OCI-LY7 (cell line): Measurements from ENCODE around the gene MBTPS1. TPM values are rescaled to one million over a fixed set of nuclear protein-coding genes. Genes with fewer than 3 reads are reported as not detected.

Source experiments
- BruUV-seq: library from RNA; stranded (reverse); fragments of 400-500 nt; replicated peaks from 2 replicates; lab custom pipeline; 2021; lab: Mats Ljungman, UMichigan
- CTCF ChIA-PET: fragments of 300-600 bp; sonication (Branson Sonifier 250); formaldehyde crosslinking; loops from one replicate; lab custom pipeline; 2022; ENCODE audit warnings: antibody characterized with exemption; ENCODE audit not compliant: unreplicated experiment; lab: Charles Lee
- POLR2A ChIA-PET: fragments of 300-600 bp; sonication (Branson Sonifier 250); formaldehyde crosslinking; loops from one replicate; lab custom pipeline; 2022; ENCODE audit warnings: antibody characterized with exemption; lab: Charles Lee
- DNase-seq: peaks from one replicate; pipeline ENCODE4 v3.0.0-alpha.2; 2015; ENCODE audit warnings: low spot score
- H2AFZ ChIP-seq: fragments of 200-600 bp; sonication (generic), shearing (Covaris generic); 2 replicates; pipeline ENCODE4 v1.6.1; 2014; ENCODE audit warnings: mild to moderate bottlenecking, antibody characterized with exemption, low read length, moderate library complexity
- H3K27ac ChIP-seq: fragments of 200-600 bp; sonication (generic); 2 replicates; pipeline ENCODE4 v1.5.1; 2014; ENCODE audit warnings: mixed run types, low read depth, mild to moderate bottlenecking, moderate library complexity, low read length, inconsistent platforms; ENCODE audit not compliant: poor library complexity, severe bottlenecking
- H3K36me3 ChIP-seq: fragments of 200-600 bp; sonication (generic); 2 replicates; pipeline ENCODE4 v1.6.1; 2014; ENCODE audit warnings: mild to moderate bottlenecking, antibody characterized with exemption, low read length, moderate library complexity, mixed read lengths; ENCODE audit not compliant: insufficient read depth
- H3K4me1 ChIP-seq: fragments of 200-600 bp; sonication (generic); 2 replicates; pipeline ENCODE4 v1.5.1; 2014; ENCODE audit warnings: mild to moderate bottlenecking, low read length; ENCODE audit not compliant: insufficient read depth, poor library complexity, severe bottlenecking
- H3K4me2 ChIP-seq: fragments of 200-600 bp; sonication (generic); 2 replicates; pipeline ENCODE4 v1.6.1; 2014; ENCODE audit warnings: mild to moderate bottlenecking, low read length
- H3K4me3 ChIP-seq: fragments of 200-600 bp; sonication (generic); 2 replicates; pipeline ENCODE4 v1.5.1; 2014; ENCODE audit warnings: mild to moderate bottlenecking, low read depth, low read length; ENCODE audit not compliant: poor library complexity, severe bottlenecking
- H3K79me2 ChIP-seq: fragments of 200-600 bp; sonication (generic); 2 replicates; pipeline ENCODE4 v1.6.1; 2016; ENCODE audit warnings: low read depth, mild to moderate bottlenecking, low read length, moderate library complexity, mixed read lengths; ENCODE audit not compliant: insufficient read depth
- H3K9me2 ChIP-seq: fragments of 200-600 bp; sonication (generic); 2 replicates; pipeline ENCODE4 v1.6.1; 2016; ENCODE audit warnings: mild to moderate bottlenecking, low read length, mixed read lengths; ENCODE audit not compliant: insufficient read depth
- H3K9me3 ChIP-seq: fragments of 200-600 bp; sonication (generic); 2 replicates; pipeline ENCODE4 v1.6.1; 2014; ENCODE audit warnings: mild to moderate bottlenecking, mixed run types, low read length, mixed read lengths
- H4K20me1 ChIP-seq: fragments of 200-600 bp; sonication (generic); 2 replicates; pipeline ENCODE4 v1.6.1; 2014; ENCODE audit warnings: mild to moderate bottlenecking, antibody characterized with exemption, low read length, moderate library complexity, mixed read lengths; ENCODE audit not compliant: insufficient read depth
- EZH2phosphoT487 ChIP-seq: fragments of 200-600 bp; sonication (generic); IDR thresholded peaks from 2 replicates; pipeline ENCODE4 v1.6.1; 2018; ENCODE audit warnings: low read depth, borderline replicate concordance, mild to moderate bottlenecking, mixed run types, antibody characterized with exemption, low read length, moderate library complexity, mixed read lengths
- intact Hi-C: fragments of 100-400 bp; cut with micrococcal nuclease; formaldehyde crosslinking; loops from one replicate; pipeline ENCODE4 v1.10.0; 2022; ENCODE audit not compliant: unreplicated experiment
- total RNA-seq, 2 experiments: library from RNA; depleted of rRNA in 1 of 2; stranded (reverse); fragments of >200 nt in 1 of 2; shearing (Covaris generic) in 1 of 2; gene quantifications; 2 replicates each; pipeline ENCODE4 v1.2.3, GENCODE V29; 2014 to 2022
- TF ChIP-seq, protein P1 (sequence below): fragments of 200-600 bp; sonication (generic); conservative IDR thresholded peaks from 2 replicates; pipeline ENCODE4 v1.5.1; 2014; ENCODE audit warnings: mild to moderate bottlenecking, antibody characterized with exemption, low read length, moderate library complexity, mixed read lengths

Gene MBTPS1
- total RNA-seq, 2 experiments from 2014 or later, result 49.6 to 65.2 TPM

DNA sequence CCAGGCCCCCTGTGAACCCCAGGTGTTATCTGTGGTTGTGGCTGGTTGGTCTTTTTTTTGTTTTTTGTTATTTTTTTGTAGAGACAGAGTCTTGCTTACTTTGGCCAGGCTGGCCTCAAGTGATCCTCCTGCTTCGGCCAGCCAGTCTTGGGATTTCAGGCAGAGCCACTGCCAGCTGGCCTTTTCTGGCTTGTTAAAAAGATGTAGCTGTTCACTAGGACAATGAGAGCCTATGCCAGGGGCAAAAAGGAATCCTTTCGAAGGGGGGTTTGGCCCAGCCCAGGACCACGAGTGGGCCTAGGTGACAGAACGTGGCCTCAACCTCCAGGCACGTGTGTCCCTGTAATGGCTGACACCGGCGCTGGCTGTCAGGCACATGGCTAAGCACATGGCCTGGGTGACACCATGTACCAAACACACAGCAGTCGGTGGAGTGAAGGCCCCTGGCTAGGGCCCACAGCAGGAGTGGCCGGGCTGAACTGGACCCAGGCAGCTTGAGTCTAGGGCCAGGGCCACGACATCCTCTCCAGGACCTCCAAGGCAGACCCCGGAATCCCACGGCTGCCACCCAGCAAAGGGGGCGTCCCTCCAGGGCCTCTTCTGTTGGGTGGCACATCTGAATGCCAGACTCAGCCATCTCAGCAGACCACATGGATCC is 67.2 kb downstream of the MBTPS1 start:
- H3K4me3 ChIP-seq, result no peak overlapping the region
- TF ChIP-seq EZH2phosphoT487, result no peak
- TF ChIP-seq, protein P1, sequence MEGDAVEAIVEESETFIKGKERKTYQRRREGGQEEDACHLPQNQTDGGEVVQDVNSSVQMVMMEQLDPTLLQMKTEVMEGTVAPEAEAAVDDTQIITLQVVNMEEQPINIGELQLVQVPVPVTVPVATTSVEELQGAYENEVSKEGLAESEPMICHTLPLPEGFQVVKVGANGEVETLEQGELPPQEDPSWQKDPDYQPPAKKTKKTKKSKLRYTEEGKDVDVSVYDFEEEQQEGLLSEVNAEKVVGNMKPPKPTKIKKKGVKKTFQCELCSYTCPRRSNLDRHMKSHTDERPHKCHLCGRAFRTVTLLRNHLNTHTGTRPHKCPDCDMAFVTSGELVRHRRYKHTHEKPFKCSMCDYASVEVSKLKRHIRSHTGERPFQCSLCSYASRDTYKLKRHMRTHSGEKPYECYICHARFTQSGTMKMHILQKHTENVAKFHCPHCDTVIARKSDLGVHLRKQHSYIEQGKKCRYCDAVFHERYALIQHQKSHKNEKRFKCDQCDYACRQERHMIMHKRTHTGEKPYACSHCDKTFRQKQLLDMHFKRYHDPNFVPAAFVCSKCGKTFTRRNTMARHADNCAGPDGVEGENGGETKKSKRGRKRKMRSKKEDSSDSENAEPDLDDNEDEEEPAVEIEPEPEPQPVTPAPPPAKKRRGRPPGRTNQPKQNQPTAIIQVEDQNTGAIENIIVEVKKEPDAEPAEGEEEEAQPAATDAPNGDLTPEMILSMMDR, result no peak
- no peaks in the 10 kb centered on the region for H4K20me1 ChIP-seq
- no peak overlapping the region for H2AFZ ChIP-seq
- no peak overlapping the region for H3K4me2 ChIP-seq
- no TSS peak for BruUV-seq
- no peak for DNase-seq
- H3K36me3 ChIP-seq, result peaks cover 26% of the 10 kb centered on the region
- intact Hi-C loops, result no loop called here
- H3K79me2 ChIP-seq, result no peaks in the 10 kb centered on the region
- ChIA-PET POLR2A (no interaction called here), CTCF (no interaction called here)
- H3K4me1 ChIP-seq, result no peaks in the 10 kb centered on the region
- H3K9me3 ChIP-seq, result no peaks in the 10 kb centered on the region
- H3K27ac ChIP-seq, result no peak overlapping the region
- H3K9me2 ChIP-seq, result no peaks in the 10 kb centered on the region

DNA sequence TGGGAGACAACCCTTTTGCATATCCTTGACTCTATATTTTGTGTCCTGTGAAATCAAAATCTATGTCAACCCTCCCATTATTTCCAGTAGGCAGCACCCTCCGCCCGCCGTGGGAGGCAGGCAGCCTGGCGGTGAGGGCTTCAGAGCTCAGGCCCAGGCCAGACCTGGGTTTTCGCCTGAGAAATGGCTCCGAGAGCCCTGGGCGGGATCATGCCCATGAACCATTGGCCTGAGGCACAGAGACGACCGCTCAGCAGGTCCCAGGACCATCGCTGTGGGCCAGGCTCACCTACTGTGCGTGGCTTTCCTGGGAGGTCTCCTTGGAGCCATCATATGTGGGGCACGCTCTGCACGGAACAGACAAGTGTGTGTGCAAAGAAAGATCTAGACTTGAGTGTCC is 67.9 kb downstream of the MBTPS1 start:
- Histone ChIP-seq H3K79me2 (no peaks in the 10 kb centered on the region), H3K4me1 (no peaks in the 10 kb centered on the region), H3K27ac (no peak overlapping the region), H3K36me3 (peaks cover 20% of the 10 kb centered on the region), H3K9me2 (no peaks in the 10 kb centered on the region), H3K4me2 (no peak overlapping the region), H3K9me3 (no peaks in the 10 kb centered on the region), H4K20me1 (no peaks in the 10 kb centered on the region), H3K4me3 (no peak overlapping the region), H2AFZ (no peak overlapping the region)
- POLR2A ChIA-PET, result no interaction called here
- CTCF ChIA-PET, result no interaction called here
- BruUV-seq, result no TSS peak
- intact Hi-C loops, result no loop called here
- TF ChIP-seq, protein P1, result no peak
- no peak for TF ChIP-seq EZH2phosphoT487
- DNase-seq, result no peak

DNA sequence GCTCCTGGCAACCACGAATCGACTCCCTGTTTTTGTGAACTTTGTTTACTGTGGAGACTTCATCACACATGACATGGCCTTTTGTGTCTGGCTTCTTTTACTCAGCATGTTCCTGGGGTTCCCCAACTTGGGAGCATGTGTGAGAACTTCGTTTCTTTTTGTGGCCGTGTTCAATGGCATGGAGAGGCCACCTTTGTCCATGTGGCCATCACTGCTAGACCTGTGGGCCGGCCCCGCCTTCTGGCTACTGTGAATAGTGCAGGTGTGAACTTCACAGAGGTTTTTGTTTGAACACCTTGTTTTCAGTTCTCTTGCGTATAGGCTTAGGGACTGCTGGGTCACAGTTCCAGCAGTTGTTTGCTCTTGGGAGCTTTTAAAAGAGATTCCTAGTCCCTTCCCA is 68.5 kb downstream of the MBTPS1 start:
- no peak overlapping the region for H3K27ac ChIP-seq
- H3K4me2 ChIP-seq, result no peak overlapping the region
- BruUV-seq, result TSS peak; percentile 47
- DNase-seq, result no peak
- H3K4me3 ChIP-seq, result no peak overlapping the region
- intact Hi-C loops, result no loop called here
- ChIA-PET CTCF (no interaction called here), POLR2A (no interaction called here)
- no peak overlapping the region for H2AFZ ChIP-seq
- H3K9me3 ChIP-seq, result no peaks in the 10 kb centered on the region
- H3K36me3 ChIP-seq, result peaks cover 14% of the 10 kb centered on the region
- H3K4me1 ChIP-seq, result no peaks in the 10 kb centered on the region
- no peaks in the 10 kb centered on the region for H3K79me2 ChIP-seq
- TF ChIP-seq, protein P1, result no peak
- TF ChIP-seq EZH2phosphoT487, result no peak
- no peaks in the 10 kb centered on the region for H4K20me1 ChIP-seq
- H3K9me2 ChIP-seq, result no peaks in the 10 kb centered on the region
